ENCODE results near the gene ZNF205.
A peak's percentile ranks its signal among the peaks of the same experiment; 100 is the strongest.

Gene ZNF205

GRCh38 chr16:3113765-3114479, 1.5 kb downstream of the ZNF205 start:
- DNase-seq (ENCODE audit: low read depth): no peak
- H3K4me3 ChIP-seq (ENCODE audit: low read depth, low read length): no peak overlapping the region
- TF ChIP-seq CTCF (IDR thresholded peaks at IDR 0.05; ENCODE audit: low read depth, low read length, missing control alignments): no peak

- H3K4me3 ChIP-seq (ENCODE audit: low read depth, low read length): no peak overlapping the region
- DNase-seq (ENCODE audit: low read depth): no peak
- no peak for TF ChIP-seq CTCF (IDR thresholded peaks at IDR 0.05; ENCODE audit: low read depth, low read length, missing control alignments)
Observed at GRCh38 chr16:3115003-3115402, 2.6 kb downstream of the ZNF205 start.

GRCh38 chr16:3115561-3115960, 3.2 kb downstream of the ZNF205 start:
- DNase-seq (ENCODE audit: low read depth): no peak
- peak; percentile 32 for TF ChIP-seq CTCF (IDR thresholded peaks at IDR 0.05; ENCODE audit: low read depth, low read length, missing control alignments)
- no peak overlapping the region for H3K4me3 ChIP-seq (ENCODE audit: low read depth, low read length)

- no peak overlapping the region for H3K4me3 ChIP-seq (ENCODE audit: low read depth, low read length)
- no peak for DNase-seq (ENCODE audit: low read depth)
- TF ChIP-seq CTCF (IDR thresholded peaks at IDR 0.05; ENCODE audit: low read depth, low read length, missing control alignments): no peak
Observed at GRCh38 chr16:3118204-3118790, 5.9 kb downstream of the ZNF205 start.

GRCh38 chr16:3118846-3119245, 6.5 kb downstream of the ZNF205 start:
- no peak overlapping the region for H3K4me3 ChIP-seq (ENCODE audit: low read depth, low read length)
- DNase-seq (ENCODE audit: low read depth): no peak
- TF ChIP-seq CTCF (IDR thresholded peaks at IDR 0.05; ENCODE audit: low read depth, low read length, missing control alignments): no peak

GRCh38 chr16:3119286-3119685, 6.9 kb downstream of the ZNF205 start:
- H3K4me3 ChIP-seq (ENCODE audit: low read depth, low read length): no peak overlapping the region
- DNase-seq (ENCODE audit: low read depth): no peak
- TF ChIP-seq CTCF (IDR thresholded peaks at IDR 0.05; ENCODE audit: low read depth, low read length, missing control alignments): no peak

Measured in GM12864 (cell line).